Psoas muscle (tissue), 8 donors: ENCODE results near the gene WDR35. TPM values are rescaled to one million over a fixed set of nuclear protein-coding genes. Genes with fewer than 3 reads are reported as not detected.

Source experiments
- ATAC-seq, 4 donors: fragments of 200-7000 bp; cut with Tn5 transposase; one replicate each; pipeline ENCODE4 v1.9.1; 2020; ENCODE audit warnings: moderate library complexity in 3 of 4, mild to moderate bottlenecking in 2 of 4
- DNase-seq, 2 donors: peaks; one replicate each; pipeline ENCODE4 v3.0.0-alpha.2; 2020
- H3K27ac ChIP-seq: fragments of 200-600 bp; one replicate; pipeline ENCODE4 v1.8.0; 2022
- H3K27me3 ChIP-seq, 3 donors: fragments of 200-600 bp in 1 of 3; one replicate each; pipeline versions ENCODE4 v1.6.1 to v1.8.0; 2013 to 2022; ENCODE audit warnings: low read length in 2 of 3, mild to moderate bottlenecking in 2 of 3, moderate library complexity in 1 of 3; ENCODE audit not compliant: insufficient read depth in 3 of 3
- H3K36me3 ChIP-seq, 2 donors: fragments of 200-600 bp in 1 of 2; one replicate each; pipeline versions ENCODE4 v1.6.1 to v1.8.0; 2013 to 2022; ENCODE audit warnings: low read depth in 1 of 2, mild to moderate bottlenecking in 1 of 2, moderate library complexity in 1 of 2; ENCODE audit not compliant: insufficient read depth in 1 of 2
- H3K4me1 ChIP-seq: fragments of 200-600 bp; one replicate; pipeline ENCODE4 v1.8.0; 2022
- H3K4me3 ChIP-seq: fragments of 200-600 bp; one replicate; pipeline ENCODE4 v1.8.0; 2022; ENCODE audit warnings: mild to moderate bottlenecking
- H3K9me3 ChIP-seq: fragments of 200-600 bp; one replicate; pipeline ENCODE4 v1.8.0; 2022
- CTCF ChIP-seq: fragments of 200-600 bp; IDR thresholded peaks from one replicate; pipeline ENCODE4 v1.8.0; 2022; ENCODE audit warnings: antibody characterized with exemption
- WGBS, 3 donors: extraction: QIAGEN DNeasy Blood & Tissue Kit; methylation state at CpG; one replicate each; pipeline versions ENCODE4 v1.1.6 to v1.1.7; 2013; 5-methylcytosine and 5-hydroxymethylcytosine counted together
- intact Hi-C, 2 donors: fragments of 100-400 bp; cut with DNase I; formaldehyde crosslinking; loops; one replicate each; pipeline versions ENCODE4 v1.11.0 to v1.14.2; 2022
- polyA plus RNA-seq, 3 donors: library from polyadenylated mRNA; stranded (reverse); fragments of 200-250 nt; gene quantifications; one replicate each; pipeline ENCODE4 v1.2.3, GENCODE V29; 2013
- total RNA-seq, 4 donors: library from RNA; stranded (reverse); fragmentation: NEBNext Ultra II Directional in 2 of 4; extraction: Animal tissue kit (Norgen Biotek cat#: 25700) in 2 of 4; gene quantifications; one replicate each; pipeline versions ENCODE4 v1.2.1 to v1.2.4, GENCODE V29; 2021 to 2023
- donor health status: healthy with polysubstance abuse.
- donor health status: DM: no; HTN: no; CAD: no; lungs with moderate emphysema.
- donor health status: Bipolar disorder and iron deficiency.
- donor health status: healthy.
- donor health status: DM: yes; HTN: yes; CAD: no.
- donor health status: DM: no; HTN: no; CAD: no.
- donor health status: DM: no; HTN: no; CAD: no.
- donor health status: DM: yes; HTN: yes; CAD: no.

Gene WDR35
- total and polyA plus RNA-seq, 7 donors: 1.7 to 6.1 (median 3.4) TPM

- intact Hi-C loops: no loop called here
- H3K36me3 ChIP-seq: peaks cover 5 to 14% of the 10 kb centered on the region in 2 donors
- no peaks in the 10 kb centered on the region for H3K4me1 ChIP-seq
- no peaks in the 10 kb centered on the region for H3K27me3 ChIP-seq
- H3K4me3 ChIP-seq: no peak overlapping the region
- no peak for DNase-seq
- no peak for ATAC-seq
- H3K9me3 ChIP-seq: peaks cover 5% of the 10 kb centered on the region
- WGBS, 3 donors: 95 to 96% (median 95%) methylated on average over 3 of the region's 3 CpGs
- H3K27ac ChIP-seq: no peak overlapping the region
- TF ChIP-seq CTCF: no peak
These were observed 35.3 kb upstream of the WDR35 start for GRCh38 chr2:20025065-20025786.

GRCh38 chr2:20023688-20024087 lies 33.8 kb upstream of the WDR35 start:
- Histone ChIP-seq H3K4me1 (no peaks in the 10 kb centered on the region), H3K4me3 (no peak overlapping the region), H3K36me3 (peaks cover 3 to 9% of the 10 kb centered on the region in 2 donors), H3K9me3 (no peaks in the 10 kb centered on the region), H3K27me3 (no peaks in the 10 kb centered on the region), H3K27ac (no peak overlapping the region)
- WGBS, 3 donors: 93 to 97% (median 97%) methylated on average over 4 of the region's 4 CpGs
- ATAC-seq: no peak
- no peak for DNase-seq
- TF ChIP-seq CTCF: no peak
- intact Hi-C loops: no loop called here

- no peak for ATAC-seq
- intact Hi-C loops: no loop called here
- no peaks in the 10 kb centered on the region for H3K27me3 ChIP-seq
- H3K4me1 ChIP-seq: no peaks in the 10 kb centered on the region
- TF ChIP-seq CTCF: no peak
- no peak overlapping the region for H3K27ac ChIP-seq
- WGBS, 3 donors: 88 to 90% (median 89%) methylated on average over 3 of the region's 3 CpGs
- no peak for DNase-seq
- H3K9me3 ChIP-seq: no peaks in the 10 kb centered on the region
- no peaks in the 10 kb centered on the region for H3K36me3 ChIP-seq
- no peak overlapping the region for H3K4me3 ChIP-seq
These were observed 31.6 kb upstream of the WDR35 start for GRCh38 chr2:20021405-20022009.

GRCh38 chr2:20019747-20020146 lies 29.8 kb upstream of the WDR35 start:
- Histone ChIP-seq H3K36me3 (no peaks in the 10 kb centered on the region), H3K9me3 (no peaks in the 10 kb centered on the region), H3K27me3 (no peaks in the 10 kb centered on the region), H3K4me3 (no peak overlapping the region), H3K27ac (no peak overlapping the region), H3K4me1 (no peaks in the 10 kb centered on the region)
- 66 to 88% (median 72%) methylated on average over 4 of the region's 4 CpGs for WGBS, 3 donors
- ATAC-seq (no peak), DNase-seq (no peak)
- no peak for TF ChIP-seq CTCF
- intact Hi-C loops: no loop called here
